SK-N-SH (cell line): ENCODE data around the gene FRMD1.

ENCODE experiments used
- EP300 ChIP-seq, 2 experiments: IDR thresholded peaks; 2 replicates each; pipeline versions ENCODE4 v1.4.0 to v1.6.1; 2012; ENCODE audit warnings: borderline replicate concordance in 1 of 2, low read depth in 1 of 2, low read length in 1 of 2
- EZH2phosphoT487 ChIP-seq: fragments of 200-600 bp; sonication (generic); IDR thresholded peaks from 2 replicates; pipeline ENCODE4 v1.6.1; 2017; ENCODE audit warnings: low read depth, mixed run types, mild to moderate bottlenecking, antibody characterized with exemption, moderate library complexity, borderline replicate concordance
- GABPA ChIP-seq: IDR thresholded peaks from 2 replicates; pipeline ENCODE4 v1.4.0; 2012; ENCODE audit warnings: low read depth, mild to moderate bottlenecking
- MXI1 ChIP-seq: IDR thresholded peaks from 2 replicates; pipeline ENCODE4 v1.6.1; 2012; ENCODE audit warnings: mild to moderate bottlenecking, low read depth, low read length, improper control_type of control experiment
- POLR2AphosphoS5 ChIP-seq: IDR thresholded peaks from 2 replicates; pipeline ENCODE4 v1.6.1; 2012; ENCODE audit warnings: low read depth, low read length
- RXRA ChIP-seq: IDR thresholded peaks from 2 replicates; pipeline ENCODE4 v1.4.0; 2012; ENCODE audit warnings: low read depth, mild to moderate bottlenecking, borderline replicate concordance
- SMC3 ChIP-seq: IDR thresholded peaks from 2 replicates; pipeline ENCODE4 v1.6.1; 2012; ENCODE audit warnings: low read depth, low read length, improper control_type of control experiment
- TAF1 ChIP-seq: IDR thresholded peaks from 2 replicates; pipeline ENCODE4 v1.6.1; 2012; ENCODE audit warnings: low read depth, mild to moderate bottlenecking, low read length, moderate library complexity, borderline replicate concordance
- TCF12 ChIP-seq: IDR thresholded peaks from 2 replicates; pipeline ENCODE4 v1.4.0; 2012
- TEAD4 ChIP-seq: IDR thresholded peaks from 2 replicates; pipeline ENCODE4 v1.4.0; 2012; ENCODE audit warnings: mild to moderate bottlenecking, borderline replicate concordance; ENCODE audit not compliant: insufficient read depth
- TF ChIP-seq, protein P1 (sequence below): fragments of 200-600 bp; sonication (generic); IDR thresholded peaks from 2 replicates; pipeline ENCODE4 v1.6.1; 2017; ENCODE audit warnings: antibody characterized with exemption, mild to moderate bottlenecking, moderate library complexity
- TF ChIP-seq, protein P2 (sequence below): IDR thresholded peaks from 2 replicates; pipeline ENCODE4 v1.4.0; 2012; ENCODE audit warnings: low read depth, borderline replicate concordance

DNA sequence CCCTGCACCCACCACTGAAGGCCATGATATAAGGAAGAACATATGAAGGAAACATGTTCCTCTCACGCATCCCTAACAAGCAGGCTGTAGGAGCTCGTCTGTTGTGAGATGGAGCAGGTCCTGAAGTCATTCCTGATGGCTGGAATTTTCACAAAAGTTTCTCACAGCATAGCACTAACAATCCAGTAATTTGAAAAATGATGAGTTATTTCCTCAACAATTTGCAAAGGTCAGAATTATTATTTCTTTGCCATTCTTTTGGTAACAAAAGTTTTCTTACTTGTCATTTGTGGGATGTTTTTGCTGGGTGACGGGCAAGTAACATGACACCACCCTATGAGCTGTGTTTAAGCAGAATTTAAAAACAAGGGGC, 27.6 kb upstream of the FRMD1 start:
- TF ChIP-seq, protein P1, sequence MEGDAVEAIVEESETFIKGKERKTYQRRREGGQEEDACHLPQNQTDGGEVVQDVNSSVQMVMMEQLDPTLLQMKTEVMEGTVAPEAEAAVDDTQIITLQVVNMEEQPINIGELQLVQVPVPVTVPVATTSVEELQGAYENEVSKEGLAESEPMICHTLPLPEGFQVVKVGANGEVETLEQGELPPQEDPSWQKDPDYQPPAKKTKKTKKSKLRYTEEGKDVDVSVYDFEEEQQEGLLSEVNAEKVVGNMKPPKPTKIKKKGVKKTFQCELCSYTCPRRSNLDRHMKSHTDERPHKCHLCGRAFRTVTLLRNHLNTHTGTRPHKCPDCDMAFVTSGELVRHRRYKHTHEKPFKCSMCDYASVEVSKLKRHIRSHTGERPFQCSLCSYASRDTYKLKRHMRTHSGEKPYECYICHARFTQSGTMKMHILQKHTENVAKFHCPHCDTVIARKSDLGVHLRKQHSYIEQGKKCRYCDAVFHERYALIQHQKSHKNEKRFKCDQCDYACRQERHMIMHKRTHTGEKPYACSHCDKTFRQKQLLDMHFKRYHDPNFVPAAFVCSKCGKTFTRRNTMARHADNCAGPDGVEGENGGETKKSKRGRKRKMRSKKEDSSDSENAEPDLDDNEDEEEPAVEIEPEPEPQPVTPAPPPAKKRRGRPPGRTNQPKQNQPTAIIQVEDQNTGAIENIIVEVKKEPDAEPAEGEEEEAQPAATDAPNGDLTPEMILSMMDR: no peak
- no peak for TF ChIP-seq GABPA
- no peak for TF ChIP-seq TEAD4
- TF ChIP-seq MXI1: no peak
- TF ChIP-seq SMC3: no peak
- TF ChIP-seq EP300 (IDR thresholded peaks at IDR 0.05; ENCODE audit: borderline replicate concordance in 1 of 2, low read depth in 1 of 2, low read length in 1 of 2): no peak
- no peak for TF ChIP-seq TAF1
- no peak for TF ChIP-seq POLR2AphosphoS5
- TF ChIP-seq, protein P2, sequence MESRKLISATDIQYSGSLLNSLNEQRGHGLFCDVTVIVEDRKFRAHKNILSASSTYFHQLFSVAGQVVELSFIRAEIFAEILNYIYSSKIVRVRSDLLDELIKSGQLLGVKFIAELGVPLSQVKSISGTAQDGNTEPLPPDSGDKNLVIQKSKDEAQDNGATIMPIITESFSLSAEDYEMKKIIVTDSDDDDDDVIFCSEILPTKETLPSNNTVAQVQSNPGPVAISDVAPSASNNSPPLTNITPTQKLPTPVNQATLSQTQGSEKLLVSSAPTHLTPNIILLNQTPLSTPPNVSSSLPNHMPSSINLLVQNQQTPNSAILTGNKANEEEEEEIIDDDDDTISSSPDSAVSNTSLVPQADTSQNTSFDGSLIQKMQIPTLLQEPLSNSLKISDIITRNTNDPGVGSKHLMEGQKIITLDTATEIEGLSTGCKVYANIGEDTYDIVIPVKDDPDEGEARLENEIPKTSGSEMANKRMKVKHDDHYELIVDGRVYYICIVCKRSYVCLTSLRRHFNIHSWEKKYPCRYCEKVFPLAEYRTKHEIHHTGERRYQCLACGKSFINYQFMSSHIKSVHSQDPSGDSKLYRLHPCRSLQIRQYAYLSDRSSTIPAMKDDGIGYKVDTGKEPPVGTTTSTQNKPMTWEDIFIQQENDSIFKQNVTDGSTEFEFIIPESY: no peak
- no peak for TF ChIP-seq RXRA
- no peak for TF ChIP-seq EZH2phosphoT487
- no peak for TF ChIP-seq TCF12
